Omental fat pad (tissue), 4 donors: ENCODE results near the gene TRIM42. TPM values are rescaled to one million over a fixed set of nuclear protein-coding genes. Genes with fewer than 3 reads are reported as not detected.

ENCODE experiments used
- ATAC-seq: fragments of 150-250 bp; one replicate; pipeline ENCODE4 v1.9.1; 2016; ENCODE audit warnings: mild to moderate bottlenecking, moderate library complexity; ENCODE audit not compliant: low FRiP score
- DNase-seq: peaks from one replicate; pipeline ENCODE4 v3.0.0-alpha.2; 2019; ENCODE audit warnings: low spot score
- total RNA-seq, 4 donors: library from RNA; depleted of rRNA; stranded (reverse); fragments of >200 nt; gene quantifications; one replicate each; pipeline ENCODE4 v1.1.0, GENCODE V29; 2016
- TF ChIP-seq, protein P1 (sequence below), 3 donors: fragments of 450-650 bp; IDR thresholded peaks; one replicate each; pipeline ENCODE4 v1.5.1; 2016 to 2017; ENCODE audit warnings: antibody characterized with exemption in 3 of 3, mild to moderate bottlenecking in 3 of 3, moderate library complexity in 2 of 3

Gene TRIM42
- total RNA-seq, 4 donors from 2014 or later = not detected

DNA sequence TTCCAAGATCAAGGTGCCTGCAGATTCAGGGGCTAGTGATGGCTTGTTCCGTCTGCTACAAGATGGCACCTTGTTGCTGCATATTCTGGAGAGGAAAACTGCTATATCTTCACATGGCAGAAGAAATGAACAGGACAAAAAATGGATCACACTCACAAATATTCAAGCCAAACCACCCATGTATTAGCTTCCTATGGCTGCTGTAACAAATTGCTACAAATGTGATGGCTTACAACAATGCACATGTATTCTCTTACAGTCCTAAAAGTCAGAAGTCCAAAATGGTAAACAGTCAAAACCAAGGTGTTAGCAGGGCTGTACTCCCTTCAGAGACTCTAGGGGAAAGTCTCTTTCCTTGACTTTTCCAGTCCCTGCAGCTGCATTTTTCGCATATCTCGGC, 55.8 kb downstream of the TRIM42 start:
- no peak for DNase-seq
- TF ChIP-seq, protein P1, sequence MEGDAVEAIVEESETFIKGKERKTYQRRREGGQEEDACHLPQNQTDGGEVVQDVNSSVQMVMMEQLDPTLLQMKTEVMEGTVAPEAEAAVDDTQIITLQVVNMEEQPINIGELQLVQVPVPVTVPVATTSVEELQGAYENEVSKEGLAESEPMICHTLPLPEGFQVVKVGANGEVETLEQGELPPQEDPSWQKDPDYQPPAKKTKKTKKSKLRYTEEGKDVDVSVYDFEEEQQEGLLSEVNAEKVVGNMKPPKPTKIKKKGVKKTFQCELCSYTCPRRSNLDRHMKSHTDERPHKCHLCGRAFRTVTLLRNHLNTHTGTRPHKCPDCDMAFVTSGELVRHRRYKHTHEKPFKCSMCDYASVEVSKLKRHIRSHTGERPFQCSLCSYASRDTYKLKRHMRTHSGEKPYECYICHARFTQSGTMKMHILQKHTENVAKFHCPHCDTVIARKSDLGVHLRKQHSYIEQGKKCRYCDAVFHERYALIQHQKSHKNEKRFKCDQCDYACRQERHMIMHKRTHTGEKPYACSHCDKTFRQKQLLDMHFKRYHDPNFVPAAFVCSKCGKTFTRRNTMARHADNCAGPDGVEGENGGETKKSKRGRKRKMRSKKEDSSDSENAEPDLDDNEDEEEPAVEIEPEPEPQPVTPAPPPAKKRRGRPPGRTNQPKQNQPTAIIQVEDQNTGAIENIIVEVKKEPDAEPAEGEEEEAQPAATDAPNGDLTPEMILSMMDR (IDR thresholded peaks at IDR 0.05) = no peak
- no peak for ATAC-seq

DNA sequence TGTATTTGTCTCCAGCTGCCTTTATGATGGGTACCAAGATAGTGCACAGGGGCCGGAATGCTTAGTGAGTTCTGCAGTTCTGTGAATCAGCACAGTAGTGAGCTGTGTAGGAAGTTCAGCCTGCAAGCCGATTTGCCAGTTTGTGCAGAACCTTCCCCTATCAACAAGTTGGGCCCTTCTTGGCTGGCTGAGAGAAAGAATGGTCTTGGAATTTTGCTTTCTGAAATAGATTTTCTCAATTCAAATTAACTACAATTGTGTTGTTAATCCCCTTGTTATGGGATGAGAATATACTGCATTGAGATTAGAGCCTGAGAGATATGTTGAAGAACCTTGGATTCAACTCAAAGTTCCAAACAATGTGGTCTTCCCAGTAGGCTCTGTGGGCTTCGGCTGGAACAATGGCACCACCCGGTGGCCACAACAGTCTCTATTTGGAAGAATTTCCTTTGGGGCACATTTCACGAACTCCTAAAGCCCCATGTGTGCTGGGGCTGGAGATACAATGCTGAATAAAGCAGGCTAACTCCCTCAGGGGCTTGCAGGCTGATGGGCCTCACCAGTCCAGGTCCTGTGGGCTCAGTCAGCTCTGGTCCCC, 59.1 kb downstream of the TRIM42 start:
- ATAC-seq (peak; percentile 66), DNase-seq (peak; percentile 40)
- TF ChIP-seq, protein P1 (IDR thresholded peaks at IDR 0.05) = no peak

DNA sequence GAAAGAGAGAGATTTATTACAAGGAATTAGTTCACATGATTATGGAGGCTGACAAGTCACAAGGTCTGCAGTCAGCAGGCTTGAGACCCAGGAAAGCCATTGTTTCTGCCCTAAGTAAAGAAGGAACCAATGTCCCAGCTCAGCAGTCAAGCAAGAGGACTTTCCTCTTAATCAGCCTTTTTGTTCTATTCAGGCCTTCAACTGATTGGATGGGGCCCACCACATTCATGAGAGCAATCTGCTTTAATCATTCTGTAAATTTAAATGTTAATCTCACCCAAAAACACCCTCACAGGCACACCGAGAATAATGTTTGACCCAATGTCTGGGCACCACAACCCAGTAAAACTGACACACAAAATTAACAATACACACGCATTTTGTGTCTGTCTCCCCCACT, 64.3 kb downstream of the TRIM42 start:
- ATAC-seq = no peak
- TF ChIP-seq, protein P1 (IDR thresholded peaks at IDR 0.05) = no peak
- no peak for DNase-seq

DNA sequence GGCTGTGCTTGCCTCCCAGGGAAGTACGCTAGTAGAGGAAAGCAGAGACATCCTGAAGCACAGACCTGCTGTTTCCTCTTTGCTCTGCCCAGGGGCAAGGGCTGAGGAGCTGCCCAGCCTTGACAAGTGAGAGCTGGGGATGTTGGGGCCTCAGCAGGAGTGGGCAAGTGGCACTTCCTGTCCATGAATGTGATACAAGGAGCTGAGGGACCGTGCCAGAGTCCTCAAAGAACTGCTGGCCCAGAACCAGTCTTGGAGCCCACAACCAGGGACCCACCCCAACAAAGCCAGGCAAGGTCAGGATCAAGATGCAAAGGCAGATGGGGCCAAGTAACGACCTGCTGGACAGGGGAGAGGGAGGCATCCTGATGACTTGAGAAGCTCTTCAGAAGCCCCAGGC, 70.3 kb downstream of the TRIM42 start:
- TF ChIP-seq, protein P1 (IDR thresholded peaks at IDR 0.05) = no peak
- ATAC-seq (no peak), DNase-seq (no peak)

DNA sequence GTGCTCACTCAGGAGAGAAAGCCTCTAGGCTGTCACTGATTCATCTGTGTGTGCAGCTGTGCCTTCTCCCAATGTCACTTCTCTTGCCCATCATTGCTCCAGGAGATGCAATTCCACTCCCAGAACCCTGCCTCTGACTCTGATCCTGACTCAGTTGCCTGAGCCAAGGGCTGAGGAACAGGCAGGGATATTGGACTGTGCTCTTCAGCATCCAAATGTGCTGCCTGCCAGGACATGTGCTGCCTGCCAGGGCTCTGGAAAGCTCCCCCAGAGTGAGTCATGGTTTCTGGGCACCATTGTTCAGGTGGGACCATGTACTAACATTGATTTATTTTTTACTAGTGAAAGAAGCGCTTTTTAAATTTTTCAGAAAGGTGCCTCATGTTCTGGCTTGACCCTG, 71.0 kb downstream of the TRIM42 start:
- DNase-seq = no peak
- ATAC-seq = no peak
- TF ChIP-seq, protein P1 (IDR thresholded peaks at IDR 0.05) = no peak
